ENCODE measurements around the gene AUP1.

GRCh38 chr2:74526649-74527230 lies 2.8 kb downstream of the AUP1 start:
- TF ChIP-seq EP300 (IDR thresholded peaks at IDR 0.05) (no peak), CTCF (IDR thresholded peaks at IDR 0.05) (no peak), POLR2A (IDR thresholded peaks at IDR 0.05) (no peak)

Data from stomach (tissue), 4 donors.